Measurements from ENCODE around the gene USP34.

USP34 gene

DNA sequence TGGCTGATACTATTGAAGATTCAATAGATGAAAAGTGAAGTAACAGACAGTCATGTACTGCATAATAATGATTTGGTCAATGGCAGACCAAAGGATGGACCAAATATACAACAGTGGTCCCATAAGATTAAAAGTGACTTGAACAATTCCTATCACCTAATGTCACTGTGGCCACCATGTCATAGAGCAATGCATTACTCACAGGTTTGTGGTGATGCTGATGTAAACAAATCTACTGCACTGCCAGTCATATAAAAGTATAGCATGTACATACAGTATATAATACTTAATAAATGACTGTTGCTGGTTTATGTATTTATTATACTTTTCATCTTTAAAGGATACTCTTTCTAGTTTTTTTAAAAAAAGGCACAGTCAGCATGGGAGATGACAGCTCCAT is 99.9 kb downstream of the USP34 start (continued):
- TF ChIP-seq ZFP69B (tag by site-specific recombination; IDR thresholded peaks at IDR 0.05): no peak

DNA sequence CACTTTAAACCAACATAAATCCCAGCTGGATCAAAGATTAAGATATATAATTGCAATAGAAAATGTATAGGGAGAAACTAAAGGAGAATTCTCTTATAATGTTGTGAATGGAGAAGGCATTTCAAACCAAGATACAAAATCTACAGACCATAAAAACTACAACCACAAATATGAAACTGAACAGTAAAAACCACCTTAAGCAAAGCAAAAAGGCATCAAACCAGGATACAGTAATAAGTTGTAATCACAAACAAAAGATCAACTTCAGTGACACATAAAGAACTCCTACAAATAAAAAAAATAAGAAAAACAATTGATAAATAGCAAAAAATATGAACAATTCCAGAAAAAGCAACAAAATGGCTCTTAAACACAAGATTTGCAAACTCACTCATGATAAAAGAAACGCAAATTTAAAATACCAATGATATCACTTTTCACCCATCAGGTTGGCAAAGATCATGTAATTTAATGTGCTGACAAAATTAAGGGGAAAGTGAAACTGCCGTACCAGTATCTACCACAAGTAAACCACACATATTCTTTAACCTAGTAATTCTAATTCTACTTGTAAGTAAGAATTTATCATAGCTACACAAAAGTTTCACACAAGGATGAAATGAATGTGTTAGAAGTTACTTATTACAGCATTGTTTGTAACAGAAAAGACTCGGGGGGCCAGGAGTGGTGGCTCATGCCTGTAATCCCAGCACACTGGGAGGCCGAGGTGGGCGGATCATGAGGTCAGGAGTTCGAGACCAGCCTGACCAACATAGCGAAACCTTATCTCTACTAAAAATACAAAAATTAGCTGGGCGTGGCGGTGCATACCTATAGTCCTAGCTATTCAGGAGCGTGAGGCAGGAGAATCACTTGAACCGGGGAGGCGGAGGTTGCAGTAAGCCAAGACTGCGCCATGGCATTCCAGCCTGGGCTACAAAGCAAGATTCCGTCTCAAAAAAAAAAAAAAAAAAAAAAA is 101.9 kb downstream of the USP34 start:
- CTCF ChIA-PET: interaction anchor here (0.6 to 0.9 kb wide), 2 partner anchors 23 to 25 kb away, joined by 3 to 4 read pairs; no protein-coding TSS in a partner anchor
- TF ChIP-seq ZIC2 (tag by site-specific recombination; IDR thresholded peaks at IDR 0.05): no peak
- no peak for TF ChIP-seq PRDM1 (tag by site-specific recombination; IDR thresholded peaks at IDR 0.05)
- TF ChIP-seq PRDM4 (tag by site-specific recombination; IDR thresholded peaks at IDR 0.05): peak; percentile 70
- TF ChIP-seq RBAK (tag by site-specific recombination; IDR thresholded peaks at IDR 0.05): no peak
- TF ChIP-seq, protein P1, sequence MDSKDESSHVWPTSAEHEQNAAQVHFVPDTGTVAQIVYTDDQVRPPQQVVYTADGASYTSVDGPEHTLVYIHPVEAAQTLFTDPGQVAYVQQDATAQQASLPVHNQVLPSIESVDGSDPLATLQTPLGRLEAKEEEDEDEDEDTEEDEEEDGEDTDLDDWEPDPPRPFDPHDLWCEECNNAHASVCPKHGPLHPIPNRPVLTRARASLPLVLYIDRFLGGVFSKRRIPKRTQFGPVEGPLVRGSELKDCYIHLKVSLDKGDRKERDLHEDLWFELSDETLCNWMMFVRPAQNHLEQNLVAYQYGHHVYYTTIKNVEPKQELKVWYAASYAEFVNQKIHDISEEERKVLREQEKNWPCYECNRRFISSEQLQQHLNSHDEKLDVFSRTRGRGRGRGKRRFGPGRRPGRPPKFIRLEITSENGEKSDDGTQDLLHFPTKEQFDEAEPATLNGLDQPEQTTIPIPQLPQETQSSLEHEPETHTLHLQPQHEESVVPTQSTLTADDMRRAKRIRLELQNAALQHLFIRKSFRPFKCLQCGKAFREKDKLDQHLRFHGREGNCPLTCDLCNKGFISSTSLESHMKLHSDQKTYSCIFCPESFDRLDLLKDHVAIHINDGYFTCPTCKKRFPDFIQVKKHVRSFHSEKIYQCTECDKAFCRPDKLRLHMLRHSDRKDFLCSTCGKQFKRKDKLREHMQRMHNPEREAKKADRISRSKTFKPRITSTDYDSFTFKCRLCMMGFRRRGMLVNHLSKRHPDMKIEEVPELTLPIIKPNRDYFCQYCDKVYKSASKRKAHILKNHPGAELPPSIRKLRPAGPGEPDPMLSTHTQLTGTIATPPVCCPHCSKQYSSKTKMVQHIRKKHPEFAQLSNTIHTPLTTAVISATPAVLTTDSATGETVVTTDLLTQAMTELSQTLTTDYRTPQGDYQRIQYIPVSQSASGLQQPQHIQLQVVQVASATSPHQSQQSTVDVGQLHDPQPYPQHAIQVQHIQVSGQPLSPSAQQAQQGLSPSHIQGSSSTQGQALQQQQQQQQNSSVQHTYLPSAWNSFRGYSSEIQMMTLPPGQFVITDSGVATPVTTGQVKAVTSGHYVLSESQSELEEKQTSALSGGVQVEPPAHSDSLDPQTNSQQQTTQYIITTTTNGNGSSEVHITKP (tag by site-specific recombination; IDR thresholded peaks at IDR 0.05): no peak
- TF ChIP-seq ZNF239 (tag by site-specific recombination; IDR thresholded peaks at IDR 0.05): no peak
- Histone ChIP-seq H3K4me1 (ENCODE audit: control insufficient read depth, insufficient read depth, low read length) (no peaks in the 10 kb centered on the region), H3K9me3 (ENCODE audit: control insufficient read depth, insufficient read depth, low read depth, low read length) (no peaks in the 10 kb centered on the region), H3K4me3 (ENCODE audit: low read depth, low read length) (no peak overlapping the region), H3K36me3 (ENCODE audit: control insufficient read depth in 2 of 2, insufficient read depth in 1 of 2, low read length in 2 of 2) (peaks cover 19 to 50% of the 10 kb centered on the region in 2 experiments), H3K27ac (ENCODE audit: extremely low read depth, low read depth, low read length) (no peak overlapping the region)
- POLR2A ChIA-PET: no interaction called here

- Histone ChIP-seq H3K27ac (ENCODE audit: extremely low read depth, low read depth, low read length) (no peak overlapping the region), H3K4me1 (ENCODE audit: control insufficient read depth, insufficient read depth, low read length) (no peaks in the 10 kb centered on the region), H3K4me3 (ENCODE audit: low read depth, low read length) (no peak overlapping the region), H3K36me3 (ENCODE audit: control insufficient read depth in 2 of 2, insufficient read depth in 1 of 2, low read length in 2 of 2) (peaks cover 17 to 52% of the 10 kb centered on the region in 2 experiments), H3K9me3 (ENCODE audit: control insufficient read depth, insufficient read depth, low read depth, low read length) (no peaks in the 10 kb centered on the region)
- CTCF ChIA-PET: interaction anchor here (0.7 kb wide), 1 partner anchor 51 kb away, joined by 3 read pairs; no protein-coding TSS in a partner anchor
- POLR2A ChIA-PET: no interaction called here
- TF ChIP-seq, protein P2, sequence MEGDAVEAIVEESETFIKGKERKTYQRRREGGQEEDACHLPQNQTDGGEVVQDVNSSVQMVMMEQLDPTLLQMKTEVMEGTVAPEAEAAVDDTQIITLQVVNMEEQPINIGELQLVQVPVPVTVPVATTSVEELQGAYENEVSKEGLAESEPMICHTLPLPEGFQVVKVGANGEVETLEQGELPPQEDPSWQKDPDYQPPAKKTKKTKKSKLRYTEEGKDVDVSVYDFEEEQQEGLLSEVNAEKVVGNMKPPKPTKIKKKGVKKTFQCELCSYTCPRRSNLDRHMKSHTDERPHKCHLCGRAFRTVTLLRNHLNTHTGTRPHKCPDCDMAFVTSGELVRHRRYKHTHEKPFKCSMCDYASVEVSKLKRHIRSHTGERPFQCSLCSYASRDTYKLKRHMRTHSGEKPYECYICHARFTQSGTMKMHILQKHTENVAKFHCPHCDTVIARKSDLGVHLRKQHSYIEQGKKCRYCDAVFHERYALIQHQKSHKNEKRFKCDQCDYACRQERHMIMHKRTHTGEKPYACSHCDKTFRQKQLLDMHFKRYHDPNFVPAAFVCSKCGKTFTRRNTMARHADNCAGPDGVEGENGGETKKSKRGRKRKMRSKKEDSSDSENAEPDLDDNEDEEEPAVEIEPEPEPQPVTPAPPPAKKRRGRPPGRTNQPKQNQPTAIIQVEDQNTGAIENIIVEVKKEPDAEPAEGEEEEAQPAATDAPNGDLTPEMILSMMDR (tag by site-specific recombination; IDR thresholded peaks at IDR 0.05): no peak
- TF ChIP-seq ZNF266 (tag by site-specific recombination; IDR thresholded peaks at IDR 0.05; ENCODE audit: low read depth): no peak
- TF ChIP-seq ZNF133 (tag by site-specific recombination; IDR thresholded peaks at IDR 0.05): no peak
- TF ChIP-seq ZNF571 (tag by site-specific recombination; IDR thresholded peaks at IDR 0.05): no peak
- no peak for TF ChIP-seq TCF7L2 (IDR thresholded peaks at IDR 0.05; ENCODE audit: borderline replicate concordance, low read depth, low read length)
- TF ChIP-seq SP7 (tag by site-specific recombination; IDR thresholded peaks at IDR 0.05): no peak
- TF ChIP-seq ZNF423 (tag by site-specific recombination; IDR thresholded peaks at IDR 0.05): no peak
- no peak for TF ChIP-seq ZNF701 (tag by site-specific recombination; IDR thresholded peaks at IDR 0.05)
- TF ChIP-seq ZNF677 (tag by site-specific recombination; IDR thresholded peaks at IDR 0.05): no peak
- TF ChIP-seq ZBTB17 (tag by site-specific recombination; IDR thresholded peaks at IDR 0.05): no peak
- TF ChIP-seq, protein P1 (tag by site-specific recombination; IDR thresholded peaks at IDR 0.05): no peak
- TF ChIP-seq, protein P3, sequence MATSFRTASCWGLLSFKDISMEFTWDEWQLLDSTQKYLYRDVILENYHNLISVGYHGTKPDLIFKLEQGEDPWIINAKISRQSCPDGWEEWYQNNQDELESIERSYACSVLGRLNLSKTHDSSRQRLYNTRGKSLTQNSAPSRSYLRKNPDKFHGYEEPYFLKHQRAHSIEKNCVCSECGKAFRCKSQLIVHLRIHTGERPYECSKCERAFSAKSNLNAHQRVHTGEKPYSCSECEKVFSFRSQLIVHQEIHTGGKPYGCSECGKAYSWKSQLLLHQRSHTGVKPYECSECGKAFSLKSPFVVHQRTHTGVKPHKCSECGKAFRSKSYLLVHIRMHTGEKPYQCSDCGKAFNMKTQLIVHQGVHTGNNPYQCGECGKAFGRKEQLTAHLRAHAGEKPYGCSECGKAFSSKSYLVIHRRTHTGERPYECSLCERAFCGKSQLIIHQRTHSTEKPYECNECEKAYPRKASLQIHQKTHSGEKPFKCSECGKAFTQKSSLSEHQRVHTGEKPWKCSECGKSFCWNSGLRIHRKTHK (tag by site-specific recombination; IDR thresholded peaks at IDR 0.05): no peak
These were observed 103.7 kb downstream of the USP34 start for GRCh38 chr2:61367177-61367576.
